Superior temporal gyrus (tissue), 1 donor: ENCODE results near the gene TRPV3.
"Not testable (repeated sequence)": the region's sequence is repeated elsewhere in the genome, so short reads cannot be mapped to it uniquely, and the experiment has no call there.

Source experiments
- DNase-seq: peaks from one replicate; pipeline ENCODE4 v3.0.0-alpha.2; 2016; ENCODE audit errors: extremely low spot score

Gene TRPV3

GRCh38 chr17:3472137-3472536 is 85.5 kb downstream of the TRPV3 start:
- DNase-seq = no peak

GRCh38 chr17:3471599-3471998 is 86.0 kb downstream of the TRPV3 start, which contains the start of gene SPATA22:
Gene SPATA22, minus strand, starts transcription at chr17:3471819. Its CDS starts 2,494 bp downstream, at chr17:3469325.
- no peak for DNase-seq

- no peak for DNase-seq
Measured at GRCh38 chr17:3469529-3469928, 88.1 kb downstream of the TRPV3 start.

GRCh38 chr17:3466355-3466754 is 91.3 kb downstream of the TRPV3 start:
- DNase-seq = not testable (repeated sequence)
